HepG2 (cell line): Measurements from ENCODE around the gene BID. TPM values are rescaled to one million over a fixed set of nuclear protein-coding genes. Genes with fewer than 3 reads are reported as not detected.

Experiments
- ESRRA ChIP-seq: sonication (generic); formaldehyde crosslinking; IDR thresholded peaks from 2 replicates; pipeline ENCODE4 v1.5.1; 2020; ENCODE audit warnings: mild to moderate bottlenecking, low read depth, missing genetic modification reagents
- FOXJ3 ChIP-seq: sonication (generic); formaldehyde crosslinking; IDR thresholded peaks from 2 replicates; pipeline ENCODE4 v1.4.0; 2020; ENCODE audit warnings: missing genetic modification reagents, mild to moderate bottlenecking, borderline replicate concordance
- MAZ ChIP-seq, 2 experiments: sonication (generic) in 1 of 2; formaldehyde crosslinking in 1 of 2; IDR thresholded peaks; 2 replicates each; pipeline versions ENCODE4 v1.5.0 to v1.6.1; 2012 to 2020; ENCODE audit warnings: low read depth in 2 of 2, mild to moderate bottlenecking in 2 of 2, borderline replicate concordance in 1 of 2, improper control_type of control experiment in 1 of 2, low read length in 1 of 2, missing genetic modification reagents in 1 of 2, moderate library complexity in 1 of 2
- MED1 ChIP-seq: sonication (generic); formaldehyde crosslinking; IDR thresholded peaks from 2 replicates; pipeline ENCODE4 v1.4.0; 2020; ENCODE audit warnings: missing genetic modification reagents
- ONECUT2 ChIP-seq: sonication (generic); formaldehyde crosslinking; IDR thresholded peaks from 2 replicates; pipeline ENCODE4 v1.4.0; 2020; ENCODE audit warnings: missing genetic modification reagents
- PCBP2 ChIP-seq: fragments of 200-400 bp; formaldehyde crosslinking; optimal IDR thresholded peaks from 2 replicates; pipeline ENCODE3; 2018; ENCODE audit warnings: low read length, low read depth; ENCODE audit not compliant: poor library complexity, severe bottlenecking
- REPIN1 ChIP-seq: sonication (generic); formaldehyde crosslinking; IDR thresholded peaks from 2 replicates; pipeline ENCODE4 v1.8.0; 2022; ENCODE audit warnings: missing genetic modification reagents, low read depth, mild to moderate bottlenecking, borderline replicate concordance
- RXRB ChIP-seq: IDR thresholded peaks from 2 replicates; pipeline ENCODE4 v1.6.1; 2016; ENCODE audit warnings: borderline replicate concordance, missing genetic modification reagents, missing compliant biosample characterization
- STAT5B ChIP-seq: sonication (generic); formaldehyde crosslinking; IDR thresholded peaks from 2 replicates; pipeline ENCODE4 v1.4.0; 2020; ENCODE audit warnings: missing genetic modification reagents
- TBX2 ChIP-seq: sonication (generic); formaldehyde crosslinking; IDR thresholded peaks from 2 replicates; pipeline ENCODE4 v1.5.0; 2020; ENCODE audit warnings: missing genetic modification reagents, mild to moderate bottlenecking, borderline replicate concordance
- ZNF101 ChIP-seq: sonication (generic); formaldehyde crosslinking; IDR thresholded peaks from 2 replicates; pipeline ENCODE4 v1.4.0; 2020; ENCODE audit warnings: mild to moderate bottlenecking, low read depth, missing genetic modification reagents, borderline replicate concordance
- ZNF652 ChIP-seq: IDR thresholded peaks from 2 replicates; pipeline ENCODE4 v1.6.1; 2016; ENCODE audit warnings: low read depth, borderline replicate concordance
- ZNF746 ChIP-seq: sonication (generic); formaldehyde crosslinking; IDR thresholded peaks from 2 replicates; pipeline ENCODE4 v1.8.0; 2022; ENCODE audit warnings: mild to moderate bottlenecking, missing genetic modification reagents
- ZNF777 ChIP-seq: sonication (generic); formaldehyde crosslinking; IDR thresholded peaks from 2 replicates; pipeline ENCODE4 v1.4.0; 2020; ENCODE audit warnings: missing genetic modification reagents
- polyA plus RNA-seq, 8 experiments: library from polyadenylated mRNA; depleted of rRNA in 3 of 8; stranded (reverse) in 7 of 8; unstranded in 1 of 8; fragments of >200 nt; fragmentation: Illumina TruSeq in 4 of 8; extraction: Trizol in 4 of 8; gene quantifications; 2 replicates each; pipeline versions ENCODE4 v1.2.1 to v1.2.3, GENCODE V29; 2011 to 2016; ENCODE audit warnings: low read depth in 4 of 8, missing spikeins in 1 of 8, mixed read lengths in 1 of 8; ENCODE audit not compliant: insufficient read depth in 1 of 8
- total RNA-seq, 5 experiments: library from RNA; depleted of rRNA; stranded (reverse); fragments of >200 nt; fragmentation: Illumina TruSeq; extraction: Trizol; gene quantifications; 2 replicates each; pipeline ENCODE4 v1.2.3, GENCODE V29; 2016; ENCODE audit warnings: low read depth in 1 of 5
- TF ChIP-seq, protein P1 (sequence below), 2 experiments: fragments of 450-650 bp in 1 of 2; sonication (generic) in 1 of 2; formaldehyde crosslinking; IDR thresholded peaks; 2 replicates each; pipeline versions ENCODE4 v1.5.0 to v1.8.0; 2020 to 2022; ENCODE audit warnings: mild to moderate bottlenecking in 1 of 2, missing genetic modification reagents in 1 of 2
- TF ChIP-seq, protein P2 (sequence below): sonication (generic); formaldehyde crosslinking; IDR thresholded peaks from 2 replicates; pipeline ENCODE4 v1.4.0; 2020; ENCODE audit warnings: missing genetic modification reagents
- TF ChIP-seq, protein P3 (sequence below): sonication (generic); formaldehyde crosslinking; IDR thresholded peaks from 2 replicates; pipeline ENCODE4 v1.4.0; 2020; ENCODE audit warnings: missing genetic modification reagents
- TF ChIP-seq, protein P4 (sequence below): sonication (generic); formaldehyde crosslinking; IDR thresholded peaks from 2 replicates; pipeline ENCODE4 v1.4.0; 2020; ENCODE audit warnings: missing genetic modification reagents, borderline replicate concordance

Gene BID
- total and polyA plus RNA-seq, 2 of the 13 experiments (the other 11 are each of a cell fraction or from before 2014, with no cell fraction given): 35.3 to 51.7 TPM

DNA sequence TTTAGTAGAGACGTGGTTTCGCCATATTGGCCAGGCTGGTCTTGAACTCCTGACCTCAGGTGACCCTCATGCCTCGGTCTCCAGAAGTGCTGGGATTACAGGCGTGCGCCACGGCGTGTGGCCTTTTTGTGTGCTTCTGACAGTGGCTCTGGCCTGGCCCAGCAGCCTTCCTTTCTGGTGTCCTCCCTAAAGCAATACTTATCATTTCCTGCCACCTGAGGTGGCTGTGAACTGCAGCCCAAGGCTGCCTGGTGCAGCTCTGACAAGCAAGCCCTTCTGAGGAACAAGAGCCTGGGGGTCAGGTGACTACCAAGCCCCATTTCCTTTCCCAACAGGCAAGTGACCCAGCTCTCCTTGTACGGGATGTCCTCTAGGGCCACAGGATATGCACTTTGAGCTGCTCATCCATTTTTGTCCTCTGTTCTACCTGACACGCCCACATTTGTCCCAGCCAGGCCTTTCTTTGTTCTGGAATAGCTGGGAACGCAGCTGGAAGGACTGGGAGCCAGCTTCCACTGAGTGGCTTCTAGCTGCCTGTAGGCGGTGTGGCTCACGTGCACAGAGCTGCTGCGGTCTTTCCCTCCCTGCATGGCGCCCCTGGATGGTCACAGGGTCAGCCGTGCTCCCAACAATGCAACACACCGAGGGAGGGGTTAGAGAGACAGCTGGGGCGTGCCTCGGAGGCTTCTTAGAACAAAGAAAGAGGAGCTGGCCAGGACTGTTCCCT lies 12.3 kb upstream of the BID start (continued):
- TF ChIP-seq RXRB (CRISPR knock-in tag) (peak; percentile 29; the same call in 1 of the 2 replicates), REPIN1 (CRISPR knock-in tag) (no peak), PCBP2 (no peak), ESRRA (CRISPR knock-in tag) (peak; percentile 97), ZNF652 (CRISPR knock-in tag) (no peak), MED1 (CRISPR knock-in tag) (peak; percentile 53; the same call in 1 of the 2 replicates), MAZ (IDR thresholded peaks at IDR 0.05; ENCODE audit: borderline replicate concordance, low read depth, low read length) (no peak), MAZ (CRISPR knock-in tag; IDR thresholded peaks at IDR 0.05; ENCODE audit: low read depth) (peak; percentile 59; the same call in 1 of the 2 replicates), FOXJ3 (CRISPR knock-in tag) (0 out of 2 replicates have a peak, but pooled peaks have one; percentile 43), STAT5B (no peak), ONECUT2 (CRISPR knock-in tag) (no peak), ZNF101 (no peak), TBX2 (CRISPR knock-in tag) (peak; percentile 75), ZNF777 (CRISPR knock-in tag) (0 out of 2 replicates have a peak, but pooled peaks have one; percentile 25), ZNF746 (CRISPR knock-in tag) (no peak; the same call in 1 of the 2 replicates)
- TF ChIP-seq, protein P1, sequence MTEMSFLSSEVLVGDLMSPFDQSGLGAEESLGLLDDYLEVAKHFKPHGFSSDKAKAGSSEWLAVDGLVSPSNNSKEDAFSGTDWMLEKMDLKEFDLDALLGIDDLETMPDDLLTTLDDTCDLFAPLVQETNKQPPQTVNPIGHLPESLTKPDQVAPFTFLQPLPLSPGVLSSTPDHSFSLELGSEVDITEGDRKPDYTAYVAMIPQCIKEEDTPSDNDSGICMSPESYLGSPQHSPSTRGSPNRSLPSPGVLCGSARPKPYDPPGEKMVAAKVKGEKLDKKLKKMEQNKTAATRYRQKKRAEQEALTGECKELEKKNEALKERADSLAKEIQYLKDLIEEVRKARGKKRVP (CRISPR knock-in tag; IDR thresholded peaks at IDR 0.05): no peak
- TF ChIP-seq, protein P2, sequence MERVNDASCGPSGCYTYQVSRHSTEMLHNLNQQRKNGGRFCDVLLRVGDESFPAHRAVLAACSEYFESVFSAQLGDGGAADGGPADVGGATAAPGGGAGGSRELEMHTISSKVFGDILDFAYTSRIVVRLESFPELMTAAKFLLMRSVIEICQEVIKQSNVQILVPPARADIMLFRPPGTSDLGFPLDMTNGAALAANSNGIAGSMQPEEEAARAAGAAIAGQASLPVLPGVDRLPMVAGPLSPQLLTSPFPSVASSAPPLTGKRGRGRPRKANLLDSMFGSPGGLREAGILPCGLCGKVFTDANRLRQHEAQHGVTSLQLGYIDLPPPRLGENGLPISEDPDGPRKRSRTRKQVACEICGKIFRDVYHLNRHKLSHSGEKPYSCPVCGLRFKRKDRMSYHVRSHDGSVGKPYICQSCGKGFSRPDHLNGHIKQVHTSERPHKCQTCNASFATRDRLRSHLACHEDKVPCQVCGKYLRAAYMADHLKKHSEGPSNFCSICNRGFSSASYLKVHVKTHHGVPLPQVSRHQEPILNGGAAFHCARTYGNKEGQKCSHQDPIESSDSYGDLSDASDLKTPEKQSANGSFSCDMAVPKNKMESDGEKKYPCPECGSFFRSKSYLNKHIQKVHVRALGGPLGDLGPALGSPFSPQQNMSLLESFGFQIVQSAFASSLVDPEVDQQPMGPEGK (CRISPR knock-in tag): peak; percentile 80
- TF ChIP-seq, protein P3, sequence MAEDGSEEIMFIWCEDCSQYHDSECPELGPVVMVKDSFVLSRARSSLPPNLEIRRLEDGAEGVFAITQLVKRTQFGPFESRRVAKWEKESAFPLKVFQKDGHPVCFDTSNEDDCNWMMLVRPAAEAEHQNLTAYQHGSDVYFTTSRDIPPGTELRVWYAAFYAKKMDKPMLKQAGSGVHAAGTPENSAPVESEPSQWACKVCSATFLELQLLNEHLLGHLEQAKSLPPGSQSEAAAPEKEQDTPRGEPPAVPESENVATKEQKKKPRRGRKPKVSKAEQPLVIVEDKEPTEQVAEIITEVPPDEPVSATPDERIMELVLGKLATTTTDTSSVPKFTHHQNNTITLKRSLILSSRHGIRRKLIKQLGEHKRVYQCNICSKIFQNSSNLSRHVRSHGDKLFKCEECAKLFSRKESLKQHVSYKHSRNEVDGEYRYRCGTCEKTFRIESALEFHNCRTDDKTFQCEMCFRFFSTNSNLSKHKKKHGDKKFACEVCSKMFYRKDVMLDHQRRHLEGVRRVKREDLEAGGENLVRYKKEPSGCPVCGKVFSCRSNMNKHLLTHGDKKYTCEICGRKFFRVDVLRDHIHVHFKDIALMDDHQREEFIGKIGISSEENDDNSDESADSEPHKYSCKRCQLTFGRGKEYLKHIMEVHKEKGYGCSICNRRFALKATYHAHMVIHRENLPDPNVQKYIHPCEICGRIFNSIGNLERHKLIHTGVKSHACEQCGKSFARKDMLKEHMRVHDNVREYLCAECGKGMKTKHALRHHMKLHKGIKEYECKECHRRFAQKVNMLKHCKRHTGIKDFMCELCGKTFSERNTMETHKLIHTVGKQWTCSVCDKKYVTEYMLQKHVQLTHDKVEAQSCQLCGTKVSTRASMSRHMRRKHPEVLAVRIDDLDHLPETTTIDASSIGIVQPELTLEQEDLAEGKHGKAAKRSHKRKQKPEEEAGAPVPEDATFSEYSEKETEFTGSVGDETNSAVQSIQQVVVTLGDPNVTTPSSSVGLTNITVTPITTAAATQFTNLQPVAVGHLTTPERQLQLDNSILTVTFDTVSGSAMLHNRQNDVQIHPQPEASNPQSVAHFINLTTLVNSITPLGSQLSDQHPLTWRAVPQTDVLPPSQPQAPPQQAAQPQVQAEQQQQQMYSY (CRISPR knock-in tag): 0 out of 2 replicates have a peak, but pooled peaks have one; percentile 24
- TF ChIP-seq, protein P4, sequence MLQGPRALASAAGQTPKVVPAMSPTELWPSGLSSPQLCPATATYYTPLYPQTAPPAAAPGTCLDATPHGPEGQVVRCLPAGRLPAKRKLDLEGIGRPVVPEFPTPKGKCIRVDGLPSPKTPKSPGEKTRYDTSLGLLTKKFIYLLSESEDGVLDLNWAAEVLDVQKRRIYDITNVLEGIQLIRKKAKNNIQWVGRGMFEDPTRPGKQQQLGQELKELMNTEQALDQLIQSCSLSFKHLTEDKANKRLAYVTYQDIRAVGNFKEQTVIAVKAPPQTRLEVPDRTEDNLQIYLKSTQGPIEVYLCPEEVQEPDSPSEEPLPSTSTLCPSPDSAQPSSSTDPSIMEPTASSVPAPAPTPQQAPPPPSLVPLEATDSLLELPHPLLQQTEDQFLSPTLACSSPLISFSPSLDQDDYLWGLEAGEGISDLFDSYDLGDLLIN (CRISPR knock-in tag): no peak
